Measurements from ENCODE around the gene KIF11. TPM values are rescaled to one million over a fixed set of nuclear protein-coding genes. Genes with fewer than 3 reads are reported as not detected.
A peak's percentile ranks its signal among the peaks of the same experiment; 100 is the strongest.

Gene KIF11
- total RNA-seq = under 1 TPM; 0.33 to 0.80 (median 0.40) TPM

DNA sequence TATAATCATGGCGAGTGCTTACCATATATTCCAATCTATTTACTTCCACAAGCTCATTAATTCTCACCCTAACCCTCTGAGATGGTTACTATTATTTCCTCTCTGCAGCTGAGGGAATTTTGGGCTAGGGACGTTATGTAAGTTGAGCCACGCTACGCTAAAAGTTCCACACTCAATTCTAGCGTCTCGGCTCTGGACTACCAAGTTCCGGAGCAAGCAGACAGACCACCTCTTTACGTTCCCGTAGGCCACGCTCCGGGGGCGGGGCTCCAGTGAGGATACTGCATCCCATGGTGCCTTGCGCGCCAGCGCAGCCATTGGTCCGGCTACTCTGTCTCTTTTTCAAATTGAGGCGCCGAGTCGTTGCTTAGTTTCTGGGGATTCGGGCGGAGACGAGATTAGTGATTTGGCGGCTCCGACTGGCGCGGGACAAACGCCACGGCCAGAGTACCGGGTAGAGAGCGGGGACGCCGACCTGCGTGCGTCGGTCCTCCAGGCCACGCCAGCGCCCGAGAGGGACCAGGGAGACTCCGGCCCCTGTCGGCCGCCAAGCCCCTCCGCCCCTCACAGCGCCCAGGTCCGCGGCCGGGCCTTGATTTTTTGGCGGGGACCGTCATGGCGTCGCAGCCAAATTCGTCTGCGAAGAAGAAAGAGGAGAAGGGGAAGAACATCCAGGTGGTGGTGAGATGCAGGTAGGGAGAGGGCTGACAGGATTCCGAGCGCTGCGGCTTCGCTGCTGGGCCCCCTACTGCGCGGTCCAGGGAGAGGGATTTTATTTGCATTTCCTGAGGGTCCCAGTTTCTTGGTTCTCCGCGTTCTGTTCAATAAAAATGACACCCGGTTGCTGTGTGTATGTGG is at the start of gene KIF11:
KIF11 (plus strand) TSS at position 370 of the 858 bp plus-strand sequence; CDS start at position 616, 246 bp downstream.
- TF ChIP-seq EP300 (IDR thresholded peaks at IDR 0.05) (no peak), POLR2A (IDR thresholded peaks at IDR 0.05; ENCODE audit: low read depth) (peak; percentile 62), POLR2AphosphoS5 (IDR thresholded peaks at IDR 0.05) (peak; percentile 96 to 98)
- TF ChIP-seq, protein P1, sequence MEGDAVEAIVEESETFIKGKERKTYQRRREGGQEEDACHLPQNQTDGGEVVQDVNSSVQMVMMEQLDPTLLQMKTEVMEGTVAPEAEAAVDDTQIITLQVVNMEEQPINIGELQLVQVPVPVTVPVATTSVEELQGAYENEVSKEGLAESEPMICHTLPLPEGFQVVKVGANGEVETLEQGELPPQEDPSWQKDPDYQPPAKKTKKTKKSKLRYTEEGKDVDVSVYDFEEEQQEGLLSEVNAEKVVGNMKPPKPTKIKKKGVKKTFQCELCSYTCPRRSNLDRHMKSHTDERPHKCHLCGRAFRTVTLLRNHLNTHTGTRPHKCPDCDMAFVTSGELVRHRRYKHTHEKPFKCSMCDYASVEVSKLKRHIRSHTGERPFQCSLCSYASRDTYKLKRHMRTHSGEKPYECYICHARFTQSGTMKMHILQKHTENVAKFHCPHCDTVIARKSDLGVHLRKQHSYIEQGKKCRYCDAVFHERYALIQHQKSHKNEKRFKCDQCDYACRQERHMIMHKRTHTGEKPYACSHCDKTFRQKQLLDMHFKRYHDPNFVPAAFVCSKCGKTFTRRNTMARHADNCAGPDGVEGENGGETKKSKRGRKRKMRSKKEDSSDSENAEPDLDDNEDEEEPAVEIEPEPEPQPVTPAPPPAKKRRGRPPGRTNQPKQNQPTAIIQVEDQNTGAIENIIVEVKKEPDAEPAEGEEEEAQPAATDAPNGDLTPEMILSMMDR (IDR thresholded peaks at IDR 0.05) = no peak
- Histone ChIP-seq H3K4me1 (peaks cover 21 to 27% (median 27%) of the 10 kb centered on the region in 4 donors), H3K4me3 (peak within 1 kb of the TSS; percentile 65 to 77 (median 70)), H3K27me3 (no peaks in the 10 kb centered on the region), H3K36me3 (no peaks in the 10 kb centered on the region), H3K27ac (replicated peaks in 1 of 4) (peak within 1 kb of the TSS; percentile 92 to 98 (median 94)), H3K9me3 (no peaks in the 10 kb centered on the region)
- under 1% methylated on average over 41 of the region's 61 CpGs for WGBS
- intact Hi-C loops (cut with DNase I) = loop anchor here (5.0 kb wide), 1 partner anchor 99 kb away; no protein-coding TSS in a partner anchor
- DNase-seq (ENCODE audit: extremely low spot score) = peak; percentile 99

DNA sequence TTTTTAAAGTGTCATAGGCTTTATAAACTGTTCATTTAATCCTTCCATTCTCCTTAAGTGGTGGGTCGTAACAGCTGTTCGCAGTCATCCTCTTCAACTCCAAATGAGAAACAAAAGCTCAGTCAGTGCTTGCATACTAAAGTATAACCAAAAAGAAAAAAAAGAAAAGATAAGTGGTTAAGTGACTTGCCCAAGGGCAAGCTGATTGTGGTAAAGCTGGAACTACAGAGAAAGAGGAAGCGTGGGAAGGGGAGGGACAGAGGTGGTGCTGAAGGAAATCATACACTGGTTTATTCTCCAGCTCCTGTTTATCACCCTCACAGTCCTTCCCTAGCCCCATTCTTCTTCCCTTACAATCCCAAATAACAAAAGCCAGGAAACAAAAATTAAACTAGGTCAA is 48.6 kb upstream of the KIF11 start:
- intact Hi-C loops (cut with DNase I) = no loop called here
- H3K36me3 ChIP-seq = peaks cover 0 to 11% (median 3%) of the 10 kb centered on the region in 4 donors
- peaks cover 0 to 7% (median 3%) of the 10 kb centered on the region in 4 donors for H3K4me1 ChIP-seq
- H3K27ac ChIP-seq (replicated peaks in 1 of 4) = no peak overlapping the region
- 68% methylated on average over 3 of the region's 3 CpGs for WGBS
- no peak for DNase-seq (ENCODE audit: extremely low spot score)
- no peak overlapping the region for H3K4me3 ChIP-seq
- no peak for TF ChIP-seq EP300 (IDR thresholded peaks at IDR 0.05)
- no peaks in the 10 kb centered on the region for H3K9me3 ChIP-seq
- no peaks in the 10 kb centered on the region for H3K27me3 ChIP-seq

DNA sequence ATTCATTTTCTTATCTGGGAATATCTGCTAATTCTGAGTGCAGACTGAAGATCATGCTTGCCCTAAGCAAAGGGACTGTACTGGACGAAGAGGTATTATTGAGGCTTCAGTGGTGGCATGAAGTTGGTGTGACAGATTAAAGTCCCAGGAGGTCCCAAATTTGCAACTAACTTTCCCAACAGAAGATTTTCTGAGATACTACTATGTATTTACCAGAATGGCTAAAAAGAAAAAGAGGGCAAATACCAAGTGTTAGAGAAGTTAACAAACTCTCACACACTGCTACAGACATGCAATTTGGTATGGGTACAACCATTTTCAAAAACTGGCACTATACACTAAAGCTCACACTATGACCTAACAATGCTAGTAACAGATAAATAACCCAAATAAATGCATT is 47.4 kb upstream of the KIF11 start:
- H3K27me3 ChIP-seq = no peaks in the 10 kb centered on the region
- H3K9me3 ChIP-seq = no peaks in the 10 kb centered on the region
- H3K4me1 ChIP-seq = peaks cover 0 to 7% (median 3%) of the 10 kb centered on the region in 4 donors
- intact Hi-C loops (cut with DNase I) = no loop called here
- no peak for TF ChIP-seq POLR2AphosphoS5 (IDR thresholded peaks at IDR 0.05)
- no peak for TF ChIP-seq EP300 (IDR thresholded peaks at IDR 0.05)
- TF ChIP-seq POLR2A (IDR thresholded peaks at IDR 0.05; ENCODE audit: low read depth) = no peak
- TF ChIP-seq, protein P1 (IDR thresholded peaks at IDR 0.05) = no peak
- H3K27ac ChIP-seq (replicated peaks in 1 of 4) = no peak overlapping the region
- H3K4me3 ChIP-seq = no peak overlapping the region
- 100% methylated on average over 1 of the region's 1 CpG for WGBS
- DNase-seq (ENCODE audit: extremely low spot score) = no peak
- H3K36me3 ChIP-seq = peaks cover 0 to 17% (median 5%) of the 10 kb centered on the region in 4 donors

DNA sequence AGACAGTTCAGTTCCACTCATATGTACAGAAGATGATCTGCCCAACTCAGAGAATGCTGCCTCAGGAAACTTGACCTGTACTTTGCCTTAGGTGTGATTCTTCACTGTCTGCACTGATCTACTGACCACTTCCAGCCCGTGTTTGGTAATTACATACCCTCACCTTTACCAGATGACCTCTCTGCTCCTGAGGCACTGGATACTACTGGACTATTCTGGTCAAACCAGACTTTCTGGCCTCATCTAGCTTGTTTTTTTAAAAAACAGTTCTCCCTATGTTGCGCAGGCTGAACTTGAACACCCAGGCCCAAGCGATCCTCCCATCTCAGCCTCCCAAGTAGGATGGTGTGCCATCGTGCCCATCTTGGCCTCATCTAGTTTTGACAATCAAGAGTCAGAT is 45.3 kb upstream of the KIF11 start:
- no peak for DNase-seq (ENCODE audit: extremely low spot score)
- H3K27ac ChIP-seq (replicated peaks in 1 of 4) = no peak overlapping the region
- no peaks in the 10 kb centered on the region for H3K27me3 ChIP-seq
- peaks cover 0 to 17% (median 5%) of the 10 kb centered on the region in 4 donors for H3K36me3 ChIP-seq
- peaks cover 0 to 14% (median 5%) of the 10 kb centered on the region in 4 donors for H3K4me1 ChIP-seq
- WGBS = 100% methylated on average over 4 of the region's 4 CpGs
- H3K9me3 ChIP-seq = no peaks in the 10 kb centered on the region
- intact Hi-C loops (cut with DNase I) = no loop called here
- TF ChIP-seq POLR2AphosphoS5 (IDR thresholded peaks at IDR 0.05) = no peak
- no peak for TF ChIP-seq POLR2A (IDR thresholded peaks at IDR 0.05; ENCODE audit: low read depth)
- H3K4me3 ChIP-seq = no peak overlapping the region

DNA sequence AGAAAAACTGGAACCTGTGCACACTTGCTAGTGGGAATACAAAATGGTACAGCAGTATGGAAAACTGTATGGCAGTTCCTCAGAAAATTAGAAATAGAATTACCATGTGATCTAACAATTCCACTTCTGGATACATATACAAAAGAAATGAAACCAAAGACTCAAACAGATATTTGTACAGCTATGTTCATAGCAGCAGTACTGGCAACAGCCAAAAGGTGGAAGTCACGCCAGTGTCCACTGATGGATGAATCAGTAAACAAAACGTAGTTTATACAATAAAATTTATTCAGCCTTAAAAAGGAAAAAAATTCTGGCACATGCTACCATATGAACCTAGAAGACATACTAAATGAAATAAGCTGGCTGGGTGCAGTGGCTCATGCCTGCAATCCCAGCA is 42.0 kb upstream of the KIF11 start:
- intact Hi-C loops (cut with DNase I) = no loop called here
- 29% methylated on average over 2 of the region's 2 CpGs for WGBS
- Histone ChIP-seq H3K36me3 (peaks cover 0 to 40% (median 23%) of the 10 kb centered on the region in 4 donors), H3K4me1 (peaks cover 0 to 8% (median 1%) of the 10 kb centered on the region in 4 donors), H3K27me3 (no peaks in the 10 kb centered on the region), H3K27ac (replicated peaks in 1 of 4) (no peak overlapping the region), H3K9me3 (peaks cover 0 to 14% (median 6%) of the 10 kb centered on the region in 4 donors), H3K4me3 (no peak overlapping the region)
- TF ChIP-seq, protein P1 (IDR thresholded peaks at IDR 0.05) = peak in 1 of 3 experiments; percentile 29
- no peak for TF ChIP-seq POLR2AphosphoS5 (IDR thresholded peaks at IDR 0.05)
- no peak for DNase-seq (ENCODE audit: extremely low spot score)
